Right lobe of liver (tissue), 6 donors: ENCODE results near the gene IGFL4. TPM values are rescaled to one million over a fixed set of nuclear protein-coding genes. Genes with fewer than 3 reads are reported as not detected.
A peak's percentile ranks its signal among the peaks of the same experiment; 100 is the strongest.

ENCODE experiments used
- ATAC-seq, 4 donors: fragments of 200-7000 bp; cut with Tn5 transposase; one replicate each; pipeline ENCODE4 v1.9.1; 2020; ENCODE audit warnings: mild to moderate bottlenecking in 4 of 4, moderate library complexity in 4 of 4
- DNase-seq, 3 donors: peaks; one replicate each; pipeline ENCODE4 v3.0.0-alpha.2; 2020
- H3K27ac ChIP-seq, 3 donors: fragments of 200-600 bp; one replicate each; pipeline ENCODE4 v1.8.0; 2022
- H3K27me3 ChIP-seq, 2 donors: fragments of 200-600 bp; one replicate each; pipeline ENCODE4 v1.8.0; 2022
- H3K36me3 ChIP-seq, 4 donors: fragments of 200-600 bp; sonication (generic) in 1 of 4; one replicate each; pipeline versions ENCODE4 v1.5.1 to v1.8.0; 2017 to 2022; ENCODE audit warnings: control low read depth in 1 of 4
- H3K4me1 ChIP-seq, 4 donors: fragments of 200-600 bp; sonication (generic) in 1 of 4; one replicate each; pipeline versions ENCODE4 v1.5.1 to v1.8.0; 2017 to 2022; ENCODE audit warnings: control low read depth in 1 of 4
- H3K4me3 ChIP-seq, 3 donors: fragments of 200-600 bp; one replicate each; pipeline ENCODE4 v1.8.0; 2022
- H3K9me3 ChIP-seq, 4 donors: fragments of 200-600 bp; sonication (generic) in 1 of 4; one replicate each; pipeline versions ENCODE4 v1.5.1 to v1.8.0; 2017 to 2022; ENCODE audit warnings: control low read depth in 1 of 4
- POLR2A ChIP-seq: fragments of 450-650 bp; IDR thresholded peaks from one replicate; pipeline ENCODE4 v1.6.1; 2017; ENCODE audit warnings: antibody characterized with exemption, mild to moderate bottlenecking
- WGBS: methylation state at CpG from one replicate; pipeline ENCODE4 v1.1.6; 2018; ENCODE audit warnings: low coverage, low lambda C conversion rate; ENCODE audit not compliant: insufficient coverage; ENCODE audit errors: missing lambda C conversion rate; 5-methylcytosine and 5-hydroxymethylcytosine counted together
- intact Hi-C, 2 donors: fragments of 100-400 bp; cut with DNase I; formaldehyde crosslinking; loops; one replicate each; pipeline versions ENCODE4 v1.11.2 to v1.14.1; 2022
- total RNA-seq, 6 experiments: library from RNA; depleted of rRNA in 2 of 6; stranded (reverse); fragments of >200 nt in 2 of 6; fragmentation: NEBNext Ultra II Directional in 3 of 6; extraction: Animal tissue kit (Norgen Biotek cat#: 25700) in 3 of 6; gene quantifications; one replicate each; pipeline versions ENCODE4 v1.1.0 to v1.2.4, GENCODE V29; 2016 to 2023
- TF ChIP-seq, protein P1 (sequence below), 4 donors: fragments of 200-600 bp in 3 of 4; fragments of 450-650 bp in 1 of 4; IDR thresholded peaks; one replicate each; pipeline versions ENCODE4 v1.5.1 to v1.8.0; 2016 to 2022; ENCODE audit warnings: antibody characterized with exemption in 4 of 4, mild to moderate bottlenecking in 2 of 4
- donor health status: DM: no; HTN: yes; CAD: no.
- donor health status: DM: no; HTN: no; CAD: no.
- donor health status: DM: no; HTN: no; CAD: no.
- donor health status: DM: no; HTN: yes; CAD: no.
- donor health status: DM: no; HTN: yes; CAD: no.

IGFL4 gene
- total RNA-seq, 6 experiments from 2014 or later = not detected

GRCh38 chr19:45998834-45999233, 42.0 kb downstream of the IGFL4 start:
- intact Hi-C loops = no loop called here
- H3K27ac ChIP-seq = no peak overlapping the region
- ATAC-seq = no peak
- no peak for DNase-seq
- H3K9me3 ChIP-seq = no peaks in the 10 kb centered on the region
- H3K27me3 ChIP-seq = no peaks in the 10 kb centered on the region
- H3K4me1 ChIP-seq = peaks cover 0 to 9% (median under 1%) of the 10 kb centered on the region in 4 donors
- no peaks in the 10 kb centered on the region for H3K36me3 ChIP-seq
- no peak for TF ChIP-seq POLR2A
- TF ChIP-seq, protein P1, sequence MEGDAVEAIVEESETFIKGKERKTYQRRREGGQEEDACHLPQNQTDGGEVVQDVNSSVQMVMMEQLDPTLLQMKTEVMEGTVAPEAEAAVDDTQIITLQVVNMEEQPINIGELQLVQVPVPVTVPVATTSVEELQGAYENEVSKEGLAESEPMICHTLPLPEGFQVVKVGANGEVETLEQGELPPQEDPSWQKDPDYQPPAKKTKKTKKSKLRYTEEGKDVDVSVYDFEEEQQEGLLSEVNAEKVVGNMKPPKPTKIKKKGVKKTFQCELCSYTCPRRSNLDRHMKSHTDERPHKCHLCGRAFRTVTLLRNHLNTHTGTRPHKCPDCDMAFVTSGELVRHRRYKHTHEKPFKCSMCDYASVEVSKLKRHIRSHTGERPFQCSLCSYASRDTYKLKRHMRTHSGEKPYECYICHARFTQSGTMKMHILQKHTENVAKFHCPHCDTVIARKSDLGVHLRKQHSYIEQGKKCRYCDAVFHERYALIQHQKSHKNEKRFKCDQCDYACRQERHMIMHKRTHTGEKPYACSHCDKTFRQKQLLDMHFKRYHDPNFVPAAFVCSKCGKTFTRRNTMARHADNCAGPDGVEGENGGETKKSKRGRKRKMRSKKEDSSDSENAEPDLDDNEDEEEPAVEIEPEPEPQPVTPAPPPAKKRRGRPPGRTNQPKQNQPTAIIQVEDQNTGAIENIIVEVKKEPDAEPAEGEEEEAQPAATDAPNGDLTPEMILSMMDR (IDR thresholded peaks at IDR 0.05) = no peak
- 83% methylated on average over 2 of the region's 4 CpGs for WGBS
- no peak overlapping the region for H3K4me3 ChIP-seq

DNA sequence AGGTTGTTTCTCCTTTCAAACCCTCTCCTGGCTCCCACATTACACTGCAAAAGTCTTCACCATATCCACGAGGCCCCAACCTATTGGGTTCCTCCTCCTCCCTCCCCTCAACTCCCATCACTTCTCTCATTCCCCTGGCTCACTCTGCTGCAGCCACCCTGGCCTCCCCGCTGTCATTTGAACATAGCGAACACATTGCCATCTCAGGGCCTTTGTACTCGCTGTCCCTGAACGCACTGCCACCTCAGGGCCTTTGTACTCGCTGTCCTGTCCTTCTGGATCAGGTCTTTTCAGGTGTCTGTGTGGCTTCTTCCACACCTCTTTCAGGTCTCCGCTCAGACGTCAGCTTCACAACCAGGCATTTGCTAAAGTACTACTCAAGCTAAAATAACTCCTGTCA, 43.9 kb downstream of the IGFL4 start:
- 94% methylated on average over 7 of the region's 8 CpGs for WGBS
- Histone ChIP-seq H3K4me1 (peaks cover 0 to 9% (median under 1%) of the 10 kb centered on the region in 4 donors), H3K4me3 (no peak overlapping the region), H3K9me3 (no peaks in the 10 kb centered on the region), H3K27ac (no peak overlapping the region), H3K36me3 (no peaks in the 10 kb centered on the region), H3K27me3 (no peaks in the 10 kb centered on the region)
- intact Hi-C loops = no loop called here
- ATAC-seq (no peak), DNase-seq (no peak)
- TF ChIP-seq POLR2A = no peak
- TF ChIP-seq, protein P1 (IDR thresholded peaks at IDR 0.05) = no peak

GRCh38 chr19:45995715-45996385, 45.0 kb downstream of the IGFL4 start:
- WGBS = 10% methylated on average over 13 of the region's 13 CpGs
- Histone ChIP-seq H3K27me3 (no peaks in the 10 kb centered on the region), H3K4me3 (peak overlapping the region; percentile 69 to 74 (median 72)), H3K9me3 (no peaks in the 10 kb centered on the region), H3K4me1 (peaks cover 0 to 9% (median under 1%) of the 10 kb centered on the region in 4 donors), H3K27ac (peak overlapping the region; percentile 33 to 55 (median 41)), H3K36me3 (no peaks in the 10 kb centered on the region)
- DNase-seq = no peak
- TF ChIP-seq POLR2A = no peak
- TF ChIP-seq, protein P1 (IDR thresholded peaks at IDR 0.05) = no peak
- intact Hi-C loops = no loop called here
- no peak for ATAC-seq

- peaks cover 0 to 9% (median under 1%) of the 10 kb centered on the region in 4 donors for H3K4me1 ChIP-seq
- ATAC-seq = peak; percentile 96 to 99 (median 98)
- no peaks in the 10 kb centered on the region for H3K9me3 ChIP-seq
- under 1% methylated on average over 31 of the region's 34 CpGs for WGBS
- peak within 1 kb of the TSS; percentile 69 to 74 (median 72) for H3K4me3 ChIP-seq
- peak; percentile 92 to 96 (median 94) for DNase-seq
- H3K36me3 ChIP-seq = no peaks in the 10 kb centered on the region
- peak; percentile 87 for TF ChIP-seq POLR2A
- TF ChIP-seq, protein P1 (IDR thresholded peaks at IDR 0.05) = no peak
- peak within 1 kb of the TSS; percentile 33 to 55 (median 41) for H3K27ac ChIP-seq
- no peaks in the 10 kb centered on the region for H3K27me3 ChIP-seq
- intact Hi-C loops = no loop called here
These were observed 45.6 kb downstream of the IGFL4 start, which contains the start of gene CCDC61 for GRCh38 chr19:45994998-45995714. TSS of gene CCDC61 (plus strand) at chr19:45995467. CDS start at chr19:46003019, 7,552 bp downstream.
